LNCaP clone FGC (cell line): ENCODE results near the gene GTF3C2.

Source experiments
- DNase-seq: peaks from one replicate; pipeline ENCODE4 v3.0.0-alpha.2; 2011; ENCODE audit warnings: low read depth
- H3K4me3 ChIP-seq: 2 replicates; pipeline ENCODE4 v1.5.1; 2011; ENCODE audit warnings: mild to moderate bottlenecking, low read depth, low read length, control low read depth
- CTCF ChIP-seq: IDR thresholded peaks from 2 replicates; pipeline ENCODE4 v1.5.1; 2012; ENCODE audit warnings: mild to moderate bottlenecking; ENCODE audit not compliant: control insufficient read depth, insufficient read depth; ENCODE audit errors: extremely low read depth

GTF3C2 gene

DNA sequence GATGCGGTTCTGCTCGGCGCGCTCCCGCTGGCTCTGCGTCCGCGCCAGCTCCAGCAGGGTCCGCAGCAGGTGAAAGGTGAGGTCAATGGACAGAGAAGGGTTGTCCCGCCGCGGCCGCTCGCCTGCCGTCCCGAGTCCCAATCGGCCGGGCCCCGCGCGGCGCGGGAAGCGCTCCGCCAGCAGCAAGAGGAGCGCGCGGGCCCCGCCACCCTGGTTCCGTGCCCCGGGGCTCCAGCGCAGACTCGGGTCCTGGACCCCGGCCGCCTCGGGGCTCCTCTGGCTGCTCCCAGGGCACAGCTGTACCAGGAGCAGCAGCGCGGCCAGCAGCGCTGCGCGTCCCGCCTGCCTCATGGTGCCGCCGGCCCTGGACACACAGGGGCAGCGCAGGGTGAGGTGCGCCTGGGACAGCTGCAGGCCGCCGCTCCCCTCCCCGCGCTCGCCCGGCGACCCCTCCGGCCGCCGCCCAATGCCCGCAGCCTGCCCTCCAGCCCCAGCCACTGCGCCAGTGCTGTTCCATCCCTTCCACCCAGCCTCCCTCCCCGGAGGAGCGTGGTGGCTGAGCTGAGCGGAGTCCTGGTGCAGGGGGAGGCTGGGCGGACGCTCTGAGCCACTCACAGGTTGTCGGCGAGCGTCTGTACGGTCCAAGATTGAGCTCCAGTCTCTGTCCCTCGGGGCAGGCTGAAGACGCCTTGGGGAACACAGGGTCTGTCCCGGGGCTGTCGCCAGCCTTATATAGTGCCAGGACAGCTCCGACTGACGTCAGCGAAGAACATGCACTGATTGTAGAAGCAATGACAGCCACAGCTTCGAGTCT is 48.8 kb downstream of the GTF3C2 start:
- no peak overlapping the region for H3K4me3 ChIP-seq
- TF ChIP-seq CTCF = no peak
- DNase-seq = no peak

GRCh38 chr2:27307287-27307544 is 49.3 kb downstream of the GTF3C2 start:
- TF ChIP-seq CTCF = no peak
- DNase-seq = no peak
- no peak overlapping the region for H3K4me3 ChIP-seq

GRCh38 chr2:27306573-27307286 is 49.8 kb downstream of the GTF3C2 start:
- no peak for DNase-seq
- TF ChIP-seq CTCF = no peak
- H3K4me3 ChIP-seq = no peak overlapping the region

DNA sequence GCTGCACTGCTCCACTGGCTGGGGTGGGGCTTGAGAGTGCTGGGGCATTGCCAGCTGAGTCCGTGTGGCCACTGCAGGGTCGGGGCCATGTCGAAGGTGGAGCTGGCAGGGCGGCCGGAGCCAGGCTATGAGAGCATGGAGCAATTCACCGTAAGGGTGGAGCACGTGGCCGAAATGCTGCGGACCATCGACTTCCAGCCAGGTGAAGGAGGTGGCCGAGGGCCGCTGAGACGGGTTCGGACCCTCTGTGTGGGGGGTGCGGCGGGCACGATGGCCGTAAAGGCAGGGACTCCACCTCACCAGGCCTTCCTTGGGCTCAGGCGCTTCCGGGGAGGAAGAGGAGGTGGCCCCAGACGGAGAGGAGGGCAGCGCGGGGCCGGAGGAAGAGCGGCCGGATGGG is 50.4 kb downstream of the GTF3C2 start:
- TF ChIP-seq CTCF = no peak
- H3K4me3 ChIP-seq = no peak overlapping the region
- DNase-seq = no peak

- no peak for DNase-seq
- no peak for TF ChIP-seq CTCF
Measured at GRCh38 chr2:27305516-27305915, 51.0 kb downstream of the GTF3C2 start.

GRCh38 chr2:27304488-27305240 is 51.9 kb downstream of the GTF3C2 start:
- TF ChIP-seq CTCF = no peak
- no peak overlapping the region for H3K4me3 ChIP-seq
- DNase-seq = no peak

More at GRCh38 chr2:27305516-27305915, 51.0 kb downstream of the GTF3C2 start:
- H3K4me3 ChIP-seq = no peak overlapping the region
